ENCODE data around the gene ATP6V1G2.
A peak's percentile ranks its signal among the peaks of the same experiment; 100 is the strongest.
"Not testable (repeated sequence)": the region's sequence is repeated elsewhere in the genome, so short reads cannot be mapped to it uniquely, and the experiment has no call there.

Gene ATP6V1G2

GRCh38 chr6:31546339-31546957 is at the start of gene ATP6V1G2:
TSS of gene ATP6V1G2 (minus strand) at chr6:31546608. CDS start at chr6:31546559, 49 bp downstream.
- peak; percentile 99 for DNase-seq

- DNase-seq, result no peak
These were observed 46.0 kb upstream of the ATP6V1G2 start for GRCh38 chr6:31592396-31592771.

GRCh38 chr6:31590691-31591090 is 44.3 kb upstream of the ATP6V1G2 start:
- not testable (repeated sequence) for DNase-seq

GRCh38 chr6:31588871-31589650 is 42.7 kb upstream of the ATP6V1G2 start:
- no peak for DNase-seq

- DNase-seq, result no peak
These were observed 41.7 kb upstream of the ATP6V1G2 start for GRCh38 chr6:31587791-31588777.

GRCh38 chr6:31586599-31587281 is 40.3 kb upstream of the ATP6V1G2 start:
- DNase-seq, result no peak

GRCh38 chr6:31586008-31586407 is 39.6 kb upstream of the ATP6V1G2 start, which contains the start of gene LST1:
TSS of gene LST1 (plus strand) at chr6:31586277. CDS start at chr6:31587300, 1,023 bp downstream.
- DNase-seq, result no peak

- peak; percentile 71 for DNase-seq
These were observed 39.1 kb upstream of the ATP6V1G2 start for GRCh38 chr6:31585491-31585890.

- DNase-seq, result no peak
These were observed 35.8 kb upstream of the ATP6V1G2 start, which contains the start of gene LTB for GRCh38 chr6:31582230-31582643. TSS of gene LTB (minus strand) at chr6:31582424. CDS start at chr6:31582417, 7 bp downstream.

GRCh38 chr6:31581434-31582229 is 35.2 kb upstream of the ATP6V1G2 start:
- no peak for DNase-seq

- DNase-seq, result peak; percentile 95
These were observed 34.5 kb upstream of the ATP6V1G2 start for GRCh38 chr6:31580807-31581433.

- DNase-seq, result no peak
These were observed 34.0 kb upstream of the ATP6V1G2 start for GRCh38 chr6:31580438-31580740.

- DNase-seq, result no peak
These were observed 33.4 kb upstream of the ATP6V1G2 start for GRCh38 chr6:31579546-31580437.

- DNase-seq, result no peak
These were observed 32.7 kb upstream of the ATP6V1G2 start for GRCh38 chr6:31579119-31579505.

- peak; percentile 98 for DNase-seq
These were observed 32.0 kb upstream of the ATP6V1G2 start for GRCh38 chr6:31578184-31579118.

GRCh38 chr6:31577579-31577966 is 31.2 kb upstream of the ATP6V1G2 start:
- DNase-seq, result no peak

GRCh38 chr6:31576897-31577578 is 30.6 kb upstream of the ATP6V1G2 start:
- no peak for DNase-seq

GRCh38 chr6:31575952-31576685 is 29.7 kb upstream of the ATP6V1G2 start:
- no peak for DNase-seq

Measured in islet precursor cell (in vitro differentiated cells).